ENCODE results near the gene CDHR2.
"Not testable (repeated sequence)": the region's sequence is repeated elsewhere in the genome, so short reads cannot be mapped to it uniquely, and the experiment has no call there.

The CDHR2 gene

GRCh38 chr5:176542596-176543427 is 6.3 kb upstream of the CDHR2 start:
- DNase-seq = no peak

DNA sequence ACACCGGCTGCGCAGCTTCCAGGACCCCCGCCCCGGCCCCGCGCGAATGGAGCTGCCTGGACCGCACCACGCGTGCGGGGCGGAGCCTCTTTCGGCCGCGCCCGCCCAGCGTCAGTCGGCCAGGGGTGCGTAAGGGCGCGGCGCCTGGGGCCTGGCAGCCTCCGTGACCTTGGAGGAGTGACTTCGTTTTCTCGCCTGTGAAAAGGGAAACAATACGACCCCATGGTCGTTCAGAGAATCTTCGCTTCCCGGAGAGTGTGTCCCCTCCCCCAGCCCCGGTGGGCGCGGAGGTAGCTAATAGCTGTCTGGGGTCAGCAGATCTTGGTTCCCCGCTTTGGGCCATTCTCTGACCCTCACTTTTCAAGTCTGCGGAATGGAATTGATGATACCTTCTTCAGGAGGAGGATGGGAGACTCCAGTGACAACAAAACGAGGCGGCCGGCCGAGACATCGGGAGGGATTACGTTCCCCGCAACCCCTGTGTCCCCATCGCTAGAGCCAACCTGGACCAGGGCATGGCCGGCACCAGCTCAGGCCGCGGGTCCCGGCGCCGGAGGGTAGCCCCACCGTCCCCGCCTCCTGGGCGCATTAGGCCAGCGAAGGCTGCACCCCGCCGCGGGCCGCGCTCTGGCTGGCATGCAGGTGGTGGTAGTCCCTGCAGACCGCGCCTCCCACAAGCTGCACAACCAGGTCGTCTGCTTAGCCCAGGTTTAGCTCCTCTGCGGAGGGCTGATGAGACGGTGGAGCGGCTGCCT is 5.5 kb upstream of the CDHR2 start:
- DNase-seq = no peak

DNA sequence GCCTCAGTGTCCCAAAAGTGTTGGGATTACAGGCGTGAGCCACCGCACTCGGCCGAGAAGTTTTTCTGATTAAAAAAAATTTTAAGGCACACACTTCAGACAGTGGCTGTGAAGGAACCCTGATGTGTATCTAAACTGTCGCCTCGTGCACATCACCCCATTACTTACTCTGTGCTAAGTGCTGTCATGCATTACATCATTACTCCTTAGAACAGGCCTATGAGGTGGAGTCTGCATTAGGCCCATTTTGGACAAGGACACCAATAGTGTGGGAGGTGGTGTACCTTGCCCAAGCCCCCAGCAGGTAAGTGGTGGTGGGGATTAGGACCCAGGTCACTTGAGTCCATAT is 3.8 kb upstream of the CDHR2 start:
- DNase-seq = no peak

DNA sequence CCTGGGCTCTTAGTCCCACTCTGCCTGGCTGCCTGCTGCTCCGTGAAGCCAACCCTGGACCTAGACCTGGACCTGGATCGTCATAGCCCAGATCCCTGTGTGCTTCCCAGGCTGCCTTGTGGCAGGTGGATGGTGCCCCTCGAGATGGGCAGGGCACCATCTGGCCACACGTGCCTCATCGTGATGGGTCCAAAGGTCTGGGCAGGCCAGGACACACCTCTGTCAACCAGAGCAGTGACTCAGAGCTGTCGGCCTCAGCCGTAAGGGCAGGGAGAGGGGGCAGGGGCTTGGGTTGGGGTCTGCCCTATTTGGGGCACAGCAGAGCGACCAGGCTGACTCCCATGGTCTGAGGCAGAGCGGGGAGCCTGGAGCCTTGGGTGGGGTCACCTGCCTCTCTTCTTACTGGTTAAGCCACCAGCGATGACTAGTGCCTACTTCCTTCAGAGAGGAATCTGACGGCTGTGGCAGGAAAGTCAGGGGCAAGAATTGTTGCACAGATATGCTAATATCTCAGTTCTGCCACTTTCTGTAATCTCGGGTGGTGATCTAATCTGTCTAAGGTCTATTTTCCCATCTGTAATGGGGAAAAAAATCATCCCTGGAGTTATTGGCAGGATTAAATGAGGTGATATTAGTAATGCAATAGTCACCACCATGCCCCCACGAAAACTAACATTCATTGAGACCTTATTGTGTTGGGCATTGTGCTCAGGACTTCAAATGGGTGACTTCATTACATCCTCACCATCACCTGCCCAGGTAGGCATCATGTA is 3.2 kb upstream of the CDHR2 start:
- DNase-seq = no peak

DNA sequence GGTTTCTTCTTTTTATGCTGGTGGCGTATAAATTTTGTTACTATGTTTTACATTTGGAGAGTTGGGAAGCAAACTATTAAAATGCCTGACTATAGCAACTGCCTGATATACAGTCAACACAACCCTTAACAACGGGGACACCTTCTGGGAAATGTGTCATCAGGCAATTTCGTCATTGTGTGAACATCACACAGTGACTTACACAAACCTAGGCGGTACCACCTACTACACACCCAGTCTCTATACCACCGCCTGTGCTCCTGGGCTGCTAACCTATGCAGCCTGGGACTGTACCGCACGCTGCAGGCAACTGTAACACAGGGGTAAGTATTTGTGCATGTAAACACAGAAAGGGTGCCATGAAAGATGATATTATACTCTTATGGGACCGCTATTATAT is 1.3 kb upstream of the CDHR2 start:
- DNase-seq = no peak

GRCh38 chr5:176549871-176550270 is 729 bp downstream of the CDHR2 start:
- no peak for DNase-seq

DNA sequence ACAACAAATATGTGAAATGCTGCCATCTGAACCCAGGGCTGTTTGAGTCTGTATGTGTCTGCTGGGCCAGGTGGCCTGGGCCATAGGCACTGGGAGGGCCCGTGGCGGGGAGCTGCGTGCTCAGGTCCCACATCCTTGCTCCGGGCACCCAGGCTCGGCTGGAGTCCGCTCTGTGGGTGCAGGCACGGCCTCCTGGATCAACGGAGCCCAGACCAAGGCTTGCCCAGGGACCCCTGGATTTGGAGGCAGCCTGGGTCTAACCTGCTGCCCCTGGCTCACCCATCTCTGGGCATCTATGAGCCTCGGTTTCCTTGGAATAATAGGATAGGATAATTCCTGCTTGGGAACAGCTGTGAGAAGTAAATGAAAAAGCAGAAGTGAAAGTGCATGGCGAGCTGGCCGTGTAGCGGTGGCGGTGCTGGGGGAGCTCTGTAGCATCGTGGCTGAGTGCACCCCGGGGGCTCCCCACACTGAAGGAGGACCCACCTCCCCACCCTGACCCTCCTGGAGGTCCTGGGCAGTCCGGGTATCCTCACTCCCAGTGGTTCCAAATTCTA is 1.2 kb downstream of the CDHR2 start:
- DNase-seq = no peak

- DNase-seq = not testable (repeated sequence)
These were observed 1.8 kb downstream of the CDHR2 start for GRCh38 chr5:176550937-176551336.

DNA sequence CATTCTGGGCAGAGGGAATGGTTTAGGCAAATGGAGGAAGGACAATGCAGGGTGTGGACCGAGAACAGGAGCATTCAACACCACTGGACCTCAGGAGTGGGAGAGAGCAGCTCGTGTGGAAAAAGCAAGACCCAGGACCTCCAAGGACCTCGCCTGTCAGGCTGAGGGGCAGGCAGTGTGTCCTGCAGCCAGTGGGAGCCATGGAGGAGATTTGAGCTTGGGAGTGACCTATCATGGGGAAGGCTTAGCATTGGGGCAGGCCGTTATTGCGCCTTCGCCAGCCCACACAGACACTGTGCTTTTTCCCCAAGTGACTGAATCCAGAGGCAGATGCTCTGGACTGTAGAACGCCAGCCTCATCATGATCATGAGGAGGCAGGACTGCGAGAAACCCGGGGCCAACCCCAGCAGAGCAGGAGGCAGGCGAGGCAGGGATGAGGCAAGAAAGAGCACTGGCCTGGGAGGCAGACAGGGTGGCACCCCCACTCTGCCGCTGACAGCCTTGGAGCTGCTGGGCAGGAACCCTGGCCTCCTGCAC is 3.3 kb downstream of the CDHR2 start:
- DNase-seq = no peak

DNA sequence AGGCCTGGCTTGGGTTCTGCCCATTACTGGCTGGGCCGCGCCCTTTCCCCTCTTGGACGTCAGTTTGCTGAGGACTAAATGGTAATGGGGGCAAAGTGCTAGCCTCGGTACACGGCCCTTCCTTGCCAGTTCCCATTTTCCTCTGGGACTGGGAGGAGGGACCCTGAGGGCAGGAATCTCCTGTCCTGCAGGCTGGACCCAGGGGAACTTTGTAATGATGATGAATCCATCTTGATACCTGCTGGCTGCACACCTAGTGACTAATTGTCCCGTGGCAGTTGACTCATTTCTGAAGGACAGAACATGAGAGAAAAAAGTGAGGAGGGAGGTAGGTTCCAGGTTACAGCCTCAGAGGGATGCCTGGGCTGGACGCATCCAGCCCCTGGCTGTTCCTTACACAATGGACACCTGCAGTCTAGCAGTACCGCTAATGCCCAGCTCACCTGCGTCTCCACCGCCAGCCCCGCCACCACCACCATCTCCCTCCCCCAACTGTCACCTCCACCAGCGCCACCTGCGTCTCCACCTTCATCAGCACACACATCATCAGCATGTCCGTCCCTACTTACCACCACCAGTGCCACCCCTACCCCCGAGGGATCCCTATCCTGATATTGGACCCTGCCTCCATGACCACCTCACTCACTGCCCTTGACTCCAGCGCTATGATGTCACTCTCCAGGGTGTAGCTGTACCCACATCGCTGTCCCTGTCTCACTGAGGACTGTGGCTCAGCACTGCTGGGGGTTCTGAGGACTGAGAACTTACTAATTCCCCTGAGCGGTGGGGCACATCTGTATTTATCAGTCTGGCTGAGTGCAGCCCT is 4.3 kb downstream of the CDHR2 start:
- DNase-seq = no peak

DNA sequence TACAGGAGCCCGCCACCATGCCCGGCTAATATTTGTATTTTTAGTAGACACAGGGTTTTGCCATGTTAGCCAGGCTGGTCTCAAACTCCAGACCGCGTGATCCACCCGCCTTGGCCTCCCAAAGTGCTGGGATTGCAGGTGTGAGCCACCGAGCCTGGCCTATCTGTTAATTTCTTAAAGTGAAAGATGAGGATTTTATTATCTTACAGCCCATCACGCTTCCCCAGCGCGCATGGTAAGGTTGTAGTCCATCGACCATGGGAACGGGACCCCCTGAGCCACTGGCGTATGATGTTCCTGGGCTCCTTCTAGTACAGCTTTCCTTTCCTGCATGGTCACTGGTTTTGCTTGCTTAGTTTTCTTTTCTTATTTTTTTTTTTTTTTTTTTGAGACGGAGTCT is 8.7 kb downstream of the CDHR2 start:
- DNase-seq = no peak

DNA sequence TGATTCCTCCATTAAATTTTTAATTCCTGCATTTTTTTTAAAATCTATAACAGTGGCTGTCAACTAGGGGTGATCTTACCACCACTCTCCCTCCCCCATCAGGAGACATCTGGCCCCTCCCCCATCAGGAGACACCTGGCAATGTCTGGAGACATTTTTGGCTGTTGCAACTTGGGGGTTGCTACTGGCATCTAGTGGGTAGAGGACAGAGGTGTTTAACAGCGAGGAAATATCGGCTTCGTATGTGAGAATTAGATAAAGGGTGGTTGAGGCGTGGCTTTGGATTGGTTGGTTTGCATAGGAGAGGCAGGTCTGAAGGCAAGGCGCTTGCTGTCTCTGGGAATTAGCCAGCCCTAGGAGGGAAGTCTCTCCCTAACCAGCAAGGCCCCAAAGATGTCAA is 10.5 kb downstream of the CDHR2 start:
- no peak for DNase-seq

GRCh38 chr5:176560364-176560763 is 11.2 kb downstream of the CDHR2 start:
- no peak for DNase-seq

DNA sequence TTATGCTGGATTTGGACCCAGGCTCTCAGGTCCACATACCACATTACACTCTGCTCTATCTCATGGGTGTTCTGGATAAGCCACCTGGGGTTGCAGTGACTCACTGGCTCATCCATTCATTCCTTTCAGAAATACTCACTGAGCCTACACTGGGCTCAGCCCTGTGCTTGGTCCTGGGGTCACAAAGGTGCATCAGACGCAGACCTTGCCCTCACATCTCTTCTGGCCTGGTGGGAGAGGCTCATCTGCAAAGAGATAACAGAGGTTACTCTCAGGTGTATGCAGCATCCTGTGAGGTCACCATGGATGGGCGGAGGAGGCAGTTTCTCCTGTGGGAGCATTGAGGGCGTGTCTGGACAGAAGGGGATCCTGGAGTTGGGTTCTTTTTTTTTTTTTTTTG is 12.1 kb downstream of the CDHR2 start:
- DNase-seq = no peak

DNA sequence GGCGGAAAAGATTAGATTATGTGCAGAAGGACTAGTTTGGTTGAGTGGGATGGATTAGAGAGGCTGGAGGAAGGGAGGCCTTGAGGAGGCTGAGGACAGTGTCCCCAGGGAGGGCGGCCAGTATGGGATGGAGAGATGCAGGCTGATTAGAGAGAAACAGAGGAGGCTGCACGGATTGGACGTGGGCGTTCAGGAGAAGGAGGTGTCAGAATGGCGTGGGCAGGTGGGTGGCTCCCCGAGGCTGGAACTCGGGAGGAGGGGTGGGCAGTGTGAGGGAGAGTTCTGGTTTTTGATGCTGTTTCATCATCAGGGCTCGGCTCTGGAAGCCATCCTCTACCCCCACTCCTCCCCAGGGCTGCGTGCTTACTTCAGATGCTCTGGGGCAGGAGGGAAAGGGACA is 13.0 kb downstream of the CDHR2 start:
- no peak for DNase-seq

DNA sequence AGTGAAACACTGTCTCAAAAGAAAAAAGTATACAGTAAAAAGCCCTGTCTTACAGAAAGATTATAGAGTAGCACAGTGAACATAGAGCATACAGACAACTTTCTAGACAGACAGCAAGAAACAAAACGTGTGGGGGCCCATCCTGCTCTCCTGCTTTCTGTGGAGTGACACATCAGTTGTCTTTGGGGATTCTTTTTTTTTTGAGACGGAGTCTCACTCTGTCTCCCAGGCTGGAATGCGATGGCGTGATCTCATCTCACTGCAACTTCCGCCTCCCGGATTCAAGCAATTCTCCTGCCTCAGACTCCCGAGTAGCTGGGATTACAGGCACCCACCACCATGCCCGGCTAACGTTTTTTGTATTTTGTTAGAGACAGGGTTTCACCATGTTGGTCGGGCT is 14.9 kb downstream of the CDHR2 start:
- no peak for DNase-seq

- no peak for DNase-seq
These were observed 16.7 kb downstream of the CDHR2 start for GRCh38 chr5:176565760-176566288.

- no peak for DNase-seq
These were observed 19.5 kb downstream of the CDHR2 start for GRCh38 chr5:176568657-176569056.

DNA sequence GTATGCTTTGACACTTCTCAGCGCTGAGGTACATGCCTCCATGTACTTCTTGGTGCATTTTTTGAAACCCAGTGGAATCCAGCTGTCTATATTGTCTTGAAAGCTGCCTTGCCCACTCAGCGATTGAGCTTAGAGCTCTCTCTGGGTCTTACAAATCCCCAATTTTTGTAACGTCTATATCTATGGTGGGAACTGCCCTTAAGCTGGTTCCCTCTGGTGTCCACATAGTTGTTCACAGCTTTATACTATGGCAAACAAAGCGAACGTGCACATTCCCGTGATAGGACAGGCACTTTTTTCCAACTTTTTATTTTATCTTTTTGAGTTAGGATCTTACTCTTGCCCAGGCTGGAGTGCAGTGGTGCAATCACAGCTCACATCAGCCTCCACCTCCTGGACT is 20.9 kb downstream of the CDHR2 start:
- DNase-seq = no peak

- no peak for DNase-seq
These were observed 24.6 kb downstream of the CDHR2 start for GRCh38 chr5:176573564-176574296.

- no peak for DNase-seq
These were observed 25.1 kb downstream of the CDHR2 start for GRCh38 chr5:176574297-176574591.

All from amniotic stem cell (primary cell).